A549 (cell line): ENCODE results near the gene NFATC4. TPM values are rescaled to one million over a fixed set of nuclear protein-coding genes. Genes with fewer than 3 reads are reported as not detected.
"Not testable (repeated sequence)": the region's sequence is repeated elsewhere in the genome, so short reads cannot be mapped to it uniquely, and the experiment has no call there.

Source experiments
- ATAC-seq, 2 experiments: fragments of 200-7000 bp in 1 of 2; fragments of >200 bp in 1 of 2; cut with Nextera tagmentation in 1 of 2; cut with Tn5 transposase in 1 of 2; 3 replicates each; pipeline versions ENCODE4 v1.8.0 to v1.9.1; 2018 to 2020; ENCODE audit warnings: mild to moderate bottlenecking in 1 of 2, moderate library complexity in 1 of 2
- CTCF ChIA-PET: fragments of 300-600 bp; sonication (Branson Sonifier 250); formaldehyde crosslinking; extraction: SDS; loops from one replicate; lab custom pipeline; 2021; ENCODE audit warnings: antibody characterized with exemption, inconsistent platforms; lab: Yijun Ruan, JAX
- POLR2A ChIA-PET: fragments of 350-600 bp; formaldehyde crosslinking; extraction: SDS; loops from one replicate; lab custom pipeline; 2021; ENCODE audit warnings: antibody characterized with exemption, inconsistent platforms; lab: Yijun Ruan, JAX
- DNase-seq, 2 experiments: peaks; one replicate each; pipeline versions ENCODE4 v3.0.0 to v3.0.0-alpha.2; 2011 to 2016; ENCODE audit warnings: low read depth in 1 of 2, low spot score in 1 of 2
- FAIRE-seq: peaks from 2 replicates; lab custom pipeline; 2011; peaks lifted over from hg19 to GRCh38; lab: Jason Lieb, UNC
- H3K27ac ChIP-seq, 2 experiments: fragments of >200 bp; sonication (Bioruptor Twin); formaldehyde crosslinking; 3 replicates each; pipeline ENCODE4 v1.5.1; 2016 to 2017
- H3K4me1 ChIP-seq: fragments of >200 bp; sonication (Bioruptor Twin); formaldehyde crosslinking; 3 replicates; pipeline ENCODE4 v1.6.1; 2016
- H3K4me2 ChIP-seq: fragments of >200 bp; sonication (Bioruptor Twin); formaldehyde crosslinking; 3 replicates; pipeline ENCODE4 v1.6.1; 2016
- H3K4me3 ChIP-seq: fragments of >200 bp; sonication (Bioruptor Twin); formaldehyde crosslinking; 3 replicates; pipeline ENCODE4 v1.5.1; 2016
- H3K9me3 ChIP-seq: fragments of >200 bp; sonication (Bioruptor Twin); formaldehyde crosslinking; 3 replicates; pipeline ENCODE4 v1.6.1; 2016
- ESRRA ChIP-seq: fragments of 150-350 bp; IDR thresholded peaks from 2 replicates; pipeline ENCODE4 v1.6.1; 2014; ENCODE audit warnings: mild to moderate bottlenecking, low read length, borderline replicate concordance
- FOSB ChIP-seq: fragments of 250-450 bp; sonication (Bioruptor Pico); IDR thresholded peaks from 2 replicates; pipeline ENCODE4 v1.5.0; 2020; ENCODE audit warnings: mild to moderate bottlenecking, moderate library complexity
- FOSL2 ChIP-seq, 2 experiments: fragments of 450-650 bp in 1 of 2; fragments of >200 bp in 1 of 2; sonication (Bioruptor Twin) in 1 of 2; formaldehyde crosslinking; IDR thresholded peaks; 2 replicates each; pipeline versions ENCODE4 v1.5.0 to v1.6.1; 2016 to 2020; ENCODE audit warnings: mild to moderate bottlenecking in 1 of 2, moderate library complexity in 1 of 2
- GATA3 ChIP-seq: IDR thresholded peaks from 2 replicates; pipeline ENCODE4 v1.6.1; 2012; ENCODE audit warnings: borderline replicate concordance
- HMGXB4 ChIP-seq: fragments of 250-450 bp; sonication (Bioruptor Pico); IDR thresholded peaks from 2 replicates; pipeline ENCODE4 v1.5.0; 2021; ENCODE audit warnings: mild to moderate bottlenecking, moderate library complexity, borderline replicate concordance
- KDM5A ChIP-seq: fragments of 200-600 bp; sonication (generic); IDR thresholded peaks from 2 replicates; pipeline ENCODE4 v1.6.1; 2016; ENCODE audit warnings: antibody characterized with exemption, mild to moderate bottlenecking
- MAZ ChIP-seq: fragments of 150-350 bp; IDR thresholded peaks from 2 replicates; pipeline ENCODE4 v1.6.1; 2014; ENCODE audit warnings: antibody characterized with exemption, low read depth, low read length, borderline replicate concordance
- MYC ChIP-seq: IDR thresholded peaks from 2 replicates; pipeline ENCODE4 v1.6.1; 2012; ENCODE audit warnings: mild to moderate bottlenecking, inconsistent platforms, low read length, improper control_type of control experiment, borderline replicate concordance
- NR3C1 ChIP-seq: fragments of >200 bp; sonication (Bioruptor Twin); formaldehyde crosslinking; IDR thresholded peaks from 3 replicates; pipeline ENCODE4 v1.6.1; 2017
- PBX3 ChIP-seq: IDR thresholded peaks from 2 replicates; pipeline ENCODE4 v1.6.1; 2012
- POLR2A ChIP-seq: IDR thresholded peaks from 2 replicates; pipeline ENCODE4 v1.6.1; 2012; ENCODE audit warnings: mild to moderate bottlenecking, low read length
- RAD21 ChIP-seq, 2 experiments: fragments of >200 bp in 1 of 2; sonication (Bioruptor Twin) in 1 of 2; formaldehyde crosslinking in 1 of 2; IDR thresholded peaks in 1 of 2; conservative IDR thresholded peaks in 1 of 2; 2 replicates in 1 of 2; 3 replicates in 1 of 2; pipeline ENCODE4 v1.6.1; 2012 to 2018; ENCODE audit warnings: inconsistent platforms in 1 of 2
- RARB ChIP-seq: fragments of 250-450 bp; sonication (Bioruptor Pico); IDR thresholded peaks from 2 replicates; pipeline ENCODE4 v1.8.0; 2021; ENCODE audit warnings: mild to moderate bottlenecking, moderate library complexity
- SMC3 ChIP-seq: fragments of >200 bp; sonication (Bioruptor Twin); formaldehyde crosslinking; IDR thresholded peaks from 3 replicates; pipeline ENCODE4 v1.6.1; 2018; ENCODE audit warnings: inconsistent platforms
- TP53 ChIP-seq: fragments of 250-450 bp; sonication (Bioruptor Pico); IDR thresholded peaks from 2 replicates; pipeline ENCODE4 v1.5.0; 2021; ENCODE audit warnings: mild to moderate bottlenecking, moderate library complexity
- WGBS: methylation state at CpG from one replicate; pipeline ENCODE4 v1.1.6; 2017; ENCODE audit errors: missing lambda C conversion rate; 5-methylcytosine and 5-hydroxymethylcytosine counted together
- polyA plus RNA-seq, 4 experiments: library from polyadenylated mRNA; depleted of rRNA in 3 of 4; stranded (reverse); fragments of >200 nt; fragmentation: RNase III in 1 of 4; extraction: RNeasy Plus Mini Kit Qiagen cat#74134 plus additional on column Dnase treatment in 1 of 4; gene quantifications; 2 replicates in 3 of 4; 3 replicates in 1 of 4; pipeline ENCODE4 v1.2.3, GENCODE V29; 2011 to 2017
- TF ChIP-seq, protein P1 (sequence below): fragments of >200 bp; sonication (Bioruptor Twin); formaldehyde crosslinking; IDR thresholded peaks from 2 replicates; pipeline ENCODE4 v1.6.1; 2016
- TF ChIP-seq, protein P2 (sequence below): fragments of >200 bp; sonication (Bioruptor Twin); formaldehyde crosslinking; IDR thresholded peaks from 3 replicates; pipeline ENCODE4 v1.5.1; 2016

The NFATC4 gene
- polyA plus RNA-seq, 2 of the 4 experiments (the other 2 are of a cell fraction): 0.04 to 0.32 TPM

GRCh38 chr14:24369463-24369862, 1.5 kb downstream of the NFATC4 start:
- Histone ChIP-seq H3K4me2 (no peak overlapping the region), H3K27ac (no peak overlapping the region), H3K9me3 (no peaks in the 10 kb centered on the region), H3K4me3 (no peak overlapping the region), H3K4me1 (peaks cover 15% of the 10 kb centered on the region)
- DNase-seq (no peak), ATAC-seq (no peak), FAIRE-seq (no peak)
- WGBS: 85% methylated on average over 14 of the region's 20 CpGs
- ChIA-PET POLR2A (no interaction called here), CTCF (interaction anchor here (0.9 to 1.2 kb wide), 3 partner anchors 36 to 48 kb away, joined by 3 to 6 read pairs (median 4); no protein-coding TSS in a partner anchor)
- TF ChIP-seq POLR2A: no peak
- no peak for TF ChIP-seq MAZ
- TF ChIP-seq RAD21 (conservative IDR thresholded peaks at IDR 0.05 in 1 of 2, IDR thresholded peaks at IDR 0.05 in 1 of 2): no peak
- TF ChIP-seq TP53 (CRISPR knock-in tag): no peak
- TF ChIP-seq SMC3: no peak

- POLR2A ChIA-PET: interaction anchor here (2.9 kb wide), 1 partner anchor 60 kb away, joined by 15 read pairs; the partner anchor contains the start of genes CBLN3 and KHNYN
- TF ChIP-seq NR3C1: no peak
- TF ChIP-seq, protein P1, sequence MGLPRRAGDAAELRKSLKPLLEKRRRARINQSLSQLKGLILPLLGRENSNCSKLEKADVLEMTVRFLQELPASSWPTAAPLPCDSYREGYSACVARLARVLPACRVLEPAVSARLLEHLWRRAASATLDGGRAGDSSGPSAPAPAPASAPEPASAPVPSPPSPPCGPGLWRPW: no peak
- TF ChIP-seq POLR2A: no peak
- no peak for TF ChIP-seq KDM5A
- TF ChIP-seq ESRRA: no peak
- TF ChIP-seq PBX3: no peak
- no peak for TF ChIP-seq HMGXB4 (CRISPR knock-in tag)
- no peak for TF ChIP-seq FOSL2 (IDR thresholded peaks at IDR 0.05)
- no peak for TF ChIP-seq FOSL2 (CRISPR knock-in tag; IDR thresholded peaks at IDR 0.05)
- Histone ChIP-seq H3K9me3 (no peaks in the 10 kb centered on the region), H3K4me2 (no peak overlapping the region), H3K27ac (no peak overlapping the region), H3K4me1 (peaks cover 15% of the 10 kb centered on the region), H3K4me3 (no peak overlapping the region)
- FAIRE-seq (no peak), DNase-seq (no peak), ATAC-seq (no peak)
- 75% methylated on average over 20 of the region's 32 CpGs for WGBS
- CTCF ChIA-PET: interaction anchor here (0.9 to 3.9 kb wide), 7 partner anchors 8 to 67 kb away, joined by 3 to 19 read pairs (median 4); no protein-coding TSS in a partner anchor
Measured at GRCh38 chr14:24369907-24370687, 2.1 kb downstream of the NFATC4 start.

- CTCF ChIA-PET: interaction anchor here (0.6 to 3.9 kb wide), 7 partner anchors 9 to 309 kb away, joined by 3 to 19 read pairs (median 4); no protein-coding TSS in a partner anchor
- Histone ChIP-seq H3K4me1 (peaks cover 14% of the 10 kb centered on the region), H3K27ac (no peak overlapping the region), H3K9me3 (no peaks in the 10 kb centered on the region), H3K4me3 (no peak overlapping the region), H3K4me2 (no peak overlapping the region)
- POLR2A ChIA-PET: interaction anchor here (2.9 kb wide), 1 partner anchor 59 kb away, joined by 15 read pairs; the partner anchor contains the start of genes CBLN3 and KHNYN
- no peak for ATAC-seq
- FAIRE-seq: no peak
- TF ChIP-seq, protein P2, sequence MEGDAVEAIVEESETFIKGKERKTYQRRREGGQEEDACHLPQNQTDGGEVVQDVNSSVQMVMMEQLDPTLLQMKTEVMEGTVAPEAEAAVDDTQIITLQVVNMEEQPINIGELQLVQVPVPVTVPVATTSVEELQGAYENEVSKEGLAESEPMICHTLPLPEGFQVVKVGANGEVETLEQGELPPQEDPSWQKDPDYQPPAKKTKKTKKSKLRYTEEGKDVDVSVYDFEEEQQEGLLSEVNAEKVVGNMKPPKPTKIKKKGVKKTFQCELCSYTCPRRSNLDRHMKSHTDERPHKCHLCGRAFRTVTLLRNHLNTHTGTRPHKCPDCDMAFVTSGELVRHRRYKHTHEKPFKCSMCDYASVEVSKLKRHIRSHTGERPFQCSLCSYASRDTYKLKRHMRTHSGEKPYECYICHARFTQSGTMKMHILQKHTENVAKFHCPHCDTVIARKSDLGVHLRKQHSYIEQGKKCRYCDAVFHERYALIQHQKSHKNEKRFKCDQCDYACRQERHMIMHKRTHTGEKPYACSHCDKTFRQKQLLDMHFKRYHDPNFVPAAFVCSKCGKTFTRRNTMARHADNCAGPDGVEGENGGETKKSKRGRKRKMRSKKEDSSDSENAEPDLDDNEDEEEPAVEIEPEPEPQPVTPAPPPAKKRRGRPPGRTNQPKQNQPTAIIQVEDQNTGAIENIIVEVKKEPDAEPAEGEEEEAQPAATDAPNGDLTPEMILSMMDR: no peak
- TF ChIP-seq TP53 (CRISPR knock-in tag) (no peak), MYC (no peak), RARB (CRISPR knock-in tag) (no peak), FOSB (CRISPR knock-in tag) (no peak), GATA3 (no peak)
- WGBS: 83% methylated on average over 1 of the region's 1 CpG
- no peak for DNase-seq
Measured at GRCh38 chr14:24370748-24371147, 2.8 kb downstream of the NFATC4 start.

GRCh38 chr14:24371605-24372004, 3.6 kb downstream of the NFATC4 start:
- not testable (repeated sequence) for H3K27ac ChIP-seq, H3K9me3 ChIP-seq, FAIRE-seq, H3K4me1 ChIP-seq, ATAC-seq, H3K4me3 ChIP-seq, H3K4me2 ChIP-seq, DNase-seq
- CTCF ChIA-PET: interaction anchor here (0.6 to 3.9 kb wide), 6 partner anchors 11 to 308 kb away, joined by 3 to 19 read pairs (median 4); no protein-coding TSS in a partner anchor
- 91% methylated on average over 3 of the region's 3 CpGs for WGBS
- POLR2A ChIA-PET: interaction anchor here (2.9 kb wide), 1 partner anchor 58 kb away, joined by 15 read pairs; the partner anchor contains the start of genes CBLN3 and KHNYN
